GM21576 (cell line): Measurements from ENCODE around the gene PDE9A.

Experiments used
- ATAC-seq: cut with Tn5 transposase; IDR thresholded peaks from one replicate; pipeline ENCODE4 v1.9.1; 2021; ENCODE audit warnings: mild to moderate bottlenecking, moderate library complexity; ENCODE audit not compliant: unreplicated experiment

The PDE9A gene

DNA sequence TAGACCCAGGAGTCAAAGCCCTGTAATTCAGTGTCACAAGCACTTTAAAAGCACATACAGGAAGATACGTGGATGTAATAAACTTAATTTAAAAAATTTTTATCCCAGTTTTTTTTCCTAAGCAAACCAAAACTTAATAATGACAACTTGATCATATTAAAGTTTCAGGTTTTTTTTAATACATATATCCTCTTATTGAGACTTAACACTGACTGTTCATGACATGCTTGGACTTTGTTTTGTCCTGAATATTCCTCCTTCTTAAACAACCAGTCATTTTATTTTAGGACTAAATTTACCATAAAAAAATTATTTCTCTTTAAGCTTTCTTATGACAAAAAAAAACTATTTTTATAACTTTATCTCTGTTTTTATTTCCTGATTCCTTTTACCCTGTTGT, 161.8 kb downstream of the PDE9A start:
- no peak for ATAC-seq

DNA sequence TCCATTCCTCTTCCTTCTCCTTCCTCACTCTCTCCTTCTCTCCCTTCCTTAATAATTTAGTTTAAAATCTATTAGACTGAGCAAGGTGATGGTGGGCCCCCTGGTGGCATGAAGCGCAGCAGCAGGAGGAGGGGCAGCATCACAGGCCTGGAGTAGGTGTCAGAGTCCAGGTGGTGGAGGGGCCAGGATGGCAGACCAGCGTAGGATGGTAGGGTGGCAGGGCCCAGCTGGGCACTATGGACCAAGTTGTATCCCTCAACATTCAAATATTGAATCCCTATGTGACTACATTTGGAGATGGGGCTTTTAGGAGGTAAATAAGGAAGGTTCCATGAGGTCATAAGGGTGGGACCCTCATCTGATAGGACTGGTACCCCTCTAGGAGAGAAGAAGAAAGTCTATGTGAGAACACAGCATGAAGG, 164.9 kb downstream of the PDE9A start:
- ATAC-seq = no peak

DNA sequence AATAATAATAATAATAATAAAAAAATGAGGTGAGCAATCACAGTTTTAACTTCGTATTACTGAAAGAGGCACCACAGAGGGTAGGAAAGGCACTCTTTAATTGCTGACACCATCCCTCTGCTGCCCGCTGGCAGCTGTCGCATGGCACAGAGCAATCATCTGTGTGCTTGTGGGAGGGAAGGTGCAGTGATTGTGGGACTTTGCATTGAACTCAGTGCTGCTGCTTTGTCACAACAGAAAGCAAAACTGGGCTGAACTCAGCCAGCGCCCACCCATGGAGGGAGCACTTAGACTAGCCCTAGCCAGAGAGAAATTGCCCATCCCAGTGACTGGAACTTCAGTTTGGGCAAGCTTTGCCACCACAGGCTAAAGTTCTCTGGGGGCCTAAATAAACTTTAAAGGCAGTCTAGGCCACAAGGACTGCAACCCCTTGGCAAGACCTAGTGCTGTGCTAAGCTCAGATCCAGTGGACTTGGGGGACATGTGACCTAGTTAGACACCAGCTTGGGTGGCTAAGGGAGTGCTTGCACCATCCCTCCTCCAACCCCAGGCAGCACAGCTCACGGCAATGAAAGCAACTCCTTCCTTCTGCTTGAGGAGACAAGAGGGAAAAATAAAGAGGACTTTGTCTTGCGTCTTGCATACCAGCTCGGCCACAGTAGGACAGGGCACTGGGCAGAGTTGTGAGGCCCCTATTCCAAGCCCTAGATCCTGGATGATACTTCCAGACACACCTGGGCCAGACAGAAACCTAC, 166.6 kb downstream of the PDE9A start:
- no peak for ATAC-seq

DNA sequence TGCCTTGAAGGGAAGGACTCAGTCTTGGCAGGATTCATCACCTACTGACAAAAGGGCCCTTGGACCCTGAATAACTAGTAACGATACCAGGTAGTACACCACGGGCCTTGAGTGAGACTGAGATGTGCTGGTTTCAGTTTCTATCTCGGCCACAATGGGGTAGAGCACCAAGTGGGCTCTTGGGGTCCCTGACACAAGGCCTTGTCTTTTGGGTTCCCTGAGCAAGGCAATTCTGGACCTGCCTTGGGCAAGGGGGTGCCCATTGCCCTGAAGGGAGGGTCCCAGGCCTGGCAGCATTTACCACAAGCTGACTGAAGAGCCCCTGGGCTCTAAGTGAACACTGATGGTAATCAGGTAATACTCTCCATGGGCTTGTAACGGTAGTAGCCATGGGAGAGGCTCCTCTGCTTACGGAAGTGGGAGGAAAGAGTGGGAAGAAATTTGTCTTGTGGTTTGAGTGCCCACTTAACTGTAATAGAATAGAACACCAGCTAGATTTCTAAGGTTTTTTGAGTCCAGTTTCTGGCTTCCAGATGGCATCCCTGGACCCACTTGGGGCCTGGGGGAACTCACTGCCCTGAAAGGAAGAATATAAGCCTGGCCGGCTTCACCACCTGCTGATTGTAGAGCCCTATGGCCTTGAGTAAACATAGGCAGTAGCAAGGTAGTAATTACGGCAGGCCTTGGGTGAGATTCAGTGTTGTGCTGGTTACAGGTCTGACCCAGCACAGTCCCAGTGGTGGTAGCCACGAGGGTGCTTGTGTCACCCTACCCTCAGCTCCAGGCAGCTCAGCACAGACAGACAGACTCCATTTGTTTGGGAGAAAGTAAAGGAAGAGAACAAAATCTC, 167.4 kb downstream of the PDE9A start:
- no peak for ATAC-seq
